Heart left ventricle (tissue), 16 donors: Measurements from ENCODE around the gene GLYR1. TPM values are rescaled to one million over a fixed set of nuclear protein-coding genes. Genes with fewer than 3 reads are reported as not detected.

ENCODE experiments used
- ATAC-seq, 4 donors: fragments of 200-7000 bp; cut with Tn5 transposase; one replicate each; pipeline ENCODE4 v1.9.1; 2020 to 2022; ENCODE audit warnings: moderate library complexity in 4 of 4, mild to moderate bottlenecking in 3 of 4, moderate number of reproducible peaks in 1 of 4
- DNase-seq, 5 donors: peaks; one replicate each; pipeline ENCODE4 v3.0.0-alpha.2; 2020
- H3K27ac ChIP-seq, 12 donors: fragments of 200-600 bp; sonication (generic) in 4 of 12; one replicate each; pipeline versions ENCODE4 v1.5.0 to v1.8.0; 2016 to 2022; ENCODE audit warnings: mild to moderate bottlenecking in 2 of 12
- H3K27me3 ChIP-seq, 9 donors: fragments of 200-600 bp; sonication (generic) in 2 of 9; one replicate each; pipeline versions ENCODE4 v1.5.1 to v1.8.0; 2016 to 2022; ENCODE audit warnings: mild to moderate bottlenecking in 3 of 9
- H3K36me3 ChIP-seq, 9 donors: fragments of 200-600 bp; sonication (generic) in 2 of 9; one replicate each; pipeline versions ENCODE4 v1.5.0 to v1.8.0; 2018 to 2022; ENCODE audit warnings: mild to moderate bottlenecking in 2 of 9
- H3K4me1 ChIP-seq, 12 donors: fragments of 200-600 bp; sonication (generic) in 4 of 12; one replicate each; pipeline versions ENCODE4 v1.5.0 to v1.8.0; 2016 to 2022; ENCODE audit warnings: mild to moderate bottlenecking in 3 of 12
- H3K4me3 ChIP-seq, 12 donors: fragments of 200-600 bp; sonication (generic) in 4 of 12; one replicate each; pipeline versions ENCODE4 v1.5.0 to v1.8.0; 2017 to 2022; ENCODE audit warnings: mild to moderate bottlenecking in 9 of 12, moderate library complexity in 4 of 12
- H3K9me3 ChIP-seq, 12 donors: fragments of 200-600 bp; sonication (generic) in 4 of 12; one replicate each; pipeline versions ENCODE4 v1.5.0 to v1.8.0; 2016 to 2022; ENCODE audit warnings: mild to moderate bottlenecking in 1 of 12
- CTCF ChIP-seq, 12 donors: fragments of 200-600 bp; sonication (generic) in 4 of 12; IDR thresholded peaks; one replicate each; pipeline versions ENCODE4 v1.5.0 to v1.8.0; 2018 to 2022; ENCODE audit warnings: antibody characterized with exemption in 12 of 12, mild to moderate bottlenecking in 5 of 12
- POLR2A ChIP-seq, 2 donors: fragments of 450-650 bp; IDR thresholded peaks; one replicate each; pipeline ENCODE4 v1.6.1; 2017; ENCODE audit warnings: antibody characterized with exemption in 2 of 2, mild to moderate bottlenecking in 2 of 2, moderate library complexity in 2 of 2
- WGBS, 4 donors: extraction: QIAGEN DNeasy Blood & Tissue Kit in 2 of 4; methylation state at CpG; one replicate each; pipeline versions ENCODE4 v1.1.5 to v1.1.7; 2013 to 2018; 5-methylcytosine and 5-hydroxymethylcytosine counted together
- intact Hi-C, 10 donors: fragments of 100-400 bp; cut with DNase I; formaldehyde crosslinking; loops; one replicate each; pipeline versions ENCODE4 v1.11.1 to v1.14.2; 2022
- polyA plus RNA-seq, 2 donors: library from polyadenylated mRNA; stranded (reverse); fragments of 200-250 nt; gene quantifications; one replicate each; pipeline ENCODE4 v1.2.3, GENCODE V29; 2013
- total RNA-seq, 9 donors: library from RNA; depleted of rRNA in 2 of 9; stranded (reverse); fragments of >200 nt in 2 of 9; fragmentation: NEBNext Ultra II Directional in 3 of 9; extraction: Animal tissue kit (Norgen Biotek cat#: 25700) in 3 of 9; gene quantifications; one replicate each; pipeline versions ENCODE4 v1.1.0 to v1.2.4, GENCODE V29; 2016 to 2023
- donor health status: ischemic (EF 13 %, LVEDD 7.1; RV severe dilation, severe dysfunction).
- donor health status: healthy with polysubstance abuse.
- donor health status: DM: no; HTN: yes; CAD: no.
- donor health status: DM: no; HTN: no; CAD: no.
- donor health status: ischemic (EF 25% LVEDD 6.9; RV normal size, moderate dysfunction).
- donor health status: ischemic (EF 25% LVEDD 5.7; RV mildly dilated, moderate dysfunction).
- donor health status: healthy.
- donor health status: DM: yes; HTN: yes; CAD: no.
- donor health status: ischemic (EF 35%, LVEDD 5.7; RV mildly dilated, moderate dysfunction).
- donor health status: nonischemic (EF 11% LVEDD 7.7; RV severe dilation, severe dysfunction).
- donor health status: DM: yes; HTN: yes; CAD: no.
- donor health status: PGD.
- donor health status: ischemic (EF 29% LVEDD 5.4; RV normal size, mild dysfunction).
- donor health status: nonischemic (EF 23%, LVEDD 6.1; RV moderate dilation, normal function).

The GLYR1 gene
- total and polyA plus RNA-seq, 11 donors = 51.3 to 96.6 (median 74.9) TPM

GRCh38 chr16:4765511-4766474 is 81.3 kb downstream of the GLYR1 start:
- no peaks in the 10 kb centered on the region for H3K27me3 ChIP-seq
- ATAC-seq = no peak
- H3K9me3 ChIP-seq = no peaks in the 10 kb centered on the region
- no peak for DNase-seq
- H3K4me1 ChIP-seq = peaks cover 9 to 37% (median 32%) of the 10 kb centered on the region in 12 donors
- H3K4me3 ChIP-seq = peak overlapping the region in 11 of 12 donors; percentile 76 to 97 (median 89)
- H3K36me3 ChIP-seq = peaks cover 0 to 45% (median 39%) of the 10 kb centered on the region in 9 donors
- intact Hi-C loops = loop anchor here in 5 of 10 donors (2.0 to 10.0 kb wide), 5 partner anchors 31 to 189 kb away; partner anchors contain the start of genes ROGDI (in 2 of the 5), ANKS3 (in 1 of the 5), DNAAF8 (in 1 of the 5) and GLYR1 (in 1 of the 5)
- WGBS, 4 donors = 60 to 67% (median 65%) methylated on average over 26 of the region's 26 CpGs
- H3K27ac ChIP-seq = peak overlapping the region in 9 of 12 donors; percentile 10 to 90 (median 88)
- TF ChIP-seq CTCF (IDR thresholded peaks at IDR 0.05) = no peak
- TF ChIP-seq POLR2A (IDR thresholded peaks at IDR 0.05) = no peak

GRCh38 chr16:4763791-4764190 is 83.3 kb downstream of the GLYR1 start:
- intact Hi-C loops = loop anchor here in 1 of 10 donors (10.0 kb wide), 1 partner anchor 191 kb away; the partner anchor contains the start of gene SEC14L5
- Histone ChIP-seq H3K4me3 (no peak overlapping the region), H3K4me1 (peaks cover 9 to 33% (median 28%) of the 10 kb centered on the region in 12 donors), H3K9me3 (no peaks in the 10 kb centered on the region), H3K36me3 (peaks cover 3 to 65% (median 58%) of the 10 kb centered on the region in 9 donors), H3K27ac (no peak overlapping the region), H3K27me3 (no peaks in the 10 kb centered on the region)
- no peak for DNase-seq
- ATAC-seq = no peak
- WGBS, 4 donors = 81 to 94% (median 92%) methylated on average over 7 of the region's 7 CpGs
- TF ChIP-seq POLR2A (IDR thresholded peaks at IDR 0.05) (no peak), CTCF (IDR thresholded peaks at IDR 0.05) (no peak)

- Histone ChIP-seq H3K27ac (no peak overlapping the region), H3K36me3 (peaks cover 3 to 80% (median 72%) of the 10 kb centered on the region in 9 donors), H3K9me3 (no peaks in the 10 kb centered on the region), H3K4me3 (no peak overlapping the region), H3K4me1 (peaks cover 7 to 21% (median 15%) of the 10 kb centered on the region in 12 donors), H3K27me3 (no peaks in the 10 kb centered on the region)
- WGBS, 4 donors = 78 to 91% (median 88%) methylated on average over 5 to 9 of the region's 9 CpGs
- TF ChIP-seq CTCF (IDR thresholded peaks at IDR 0.05) = no peak
- TF ChIP-seq POLR2A (IDR thresholded peaks at IDR 0.05) = no peak
- ATAC-seq (no peak), DNase-seq (peak in 1 of 5 donors; percentile 50)
- intact Hi-C loops = loop anchor here in 1 of 10 donors (10.0 kb wide), 1 partner anchor 193 kb away; the partner anchor contains the start of gene SEC14L5
These were observed 84.9 kb downstream of the GLYR1 start for GRCh38 chr16:4762205-4762604.
